Measurements from ENCODE around the gene TNC.

The TNC gene

DNA sequence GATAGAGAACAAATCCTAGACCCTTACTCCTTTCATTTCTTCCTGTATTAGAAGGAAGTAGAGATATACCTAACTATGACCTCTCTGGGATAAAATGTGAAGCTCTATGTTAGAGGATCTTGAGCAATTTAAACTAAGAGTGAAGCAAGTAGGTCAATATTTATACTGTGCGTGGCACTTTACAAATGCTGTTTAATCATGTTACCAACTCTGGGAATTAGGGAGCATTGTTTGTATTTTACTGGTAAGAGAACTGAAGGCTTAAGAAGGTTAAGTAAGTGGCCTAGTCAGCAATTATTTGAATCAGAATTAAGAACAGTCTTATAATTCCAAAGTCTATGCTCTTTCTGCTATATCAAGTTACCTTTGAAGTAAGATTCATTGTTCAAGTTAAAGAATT, 12.0 kb downstream of the TNC start:
- Histone ChIP-seq H3K27me3 (replicated peaks; ENCODE audit: insufficient read depth, low read length) (no peaks in the 10 kb centered on the region), H3K79me2 (ENCODE audit: low read length) (no peaks in the 10 kb centered on the region), H3K9ac (ENCODE audit: low read length) (no peak overlapping the region), H3K4me1 (ENCODE audit: low read length) (no peaks in the 10 kb centered on the region), H3K27ac (ENCODE audit: low read length) (no peak overlapping the region), H3F3A (ENCODE audit: insufficient read depth, low read length) (no peaks in the 10 kb centered on the region), H3K36me3 (replicated peaks; ENCODE audit: insufficient read depth, low read length) (no peaks in the 10 kb centered on the region), H3K9me3 (replicated peaks; ENCODE audit: insufficient read depth, low read length) (no peaks in the 10 kb centered on the region), H3K4me3 (ENCODE audit: low read length) (no peak overlapping the region), H3K4me2 (ENCODE audit: low read depth, low read length) (no peak overlapping the region), H3K9me2 (replicated peaks; ENCODE audit: insufficient read depth, low read length) (no peaks in the 10 kb centered on the region), H2AFZ (ENCODE audit: low read length) (no peak overlapping the region), H4K20me1 (ENCODE audit: insufficient read depth, low read length) (no peaks in the 10 kb centered on the region)
- no peak for DNase-seq
- TF ChIP-seq EZH2phosphoT487 (IDR thresholded peaks at IDR 0.05; ENCODE audit: low read length) (no peak), CTCF (IDR thresholded peaks at IDR 0.05; ENCODE audit: low read length) (no peak), EZH2 (optimal IDR thresholded peaks at IDR 0.05; ENCODE audit: low read depth, low read length) (no peak)

GRCh38 chr9:115104908-115105307, 13.0 kb downstream of the TNC start:
- no peaks in the 10 kb centered on the region for H3K9me2 ChIP-seq (replicated peaks; ENCODE audit: insufficient read depth, low read length)
- no peaks in the 10 kb centered on the region for H4K20me1 ChIP-seq (ENCODE audit: insufficient read depth, low read length)
- no peaks in the 10 kb centered on the region for H3K27me3 ChIP-seq (replicated peaks; ENCODE audit: insufficient read depth, low read length)
- TF ChIP-seq EZH2 (optimal IDR thresholded peaks at IDR 0.05; ENCODE audit: low read depth, low read length) (no peak), CTCF (IDR thresholded peaks at IDR 0.05; ENCODE audit: low read length) (no peak), EZH2phosphoT487 (IDR thresholded peaks at IDR 0.05; ENCODE audit: low read length) (no peak)
- H3K36me3 ChIP-seq (replicated peaks; ENCODE audit: insufficient read depth, low read length): no peaks in the 10 kb centered on the region
- no peaks in the 10 kb centered on the region for H3K4me1 ChIP-seq (ENCODE audit: low read length)
- no peak overlapping the region for H3K27ac ChIP-seq (ENCODE audit: low read length)
- DNase-seq: no peak
- no peaks in the 10 kb centered on the region for H3K79me2 ChIP-seq (ENCODE audit: low read length)
- no peaks in the 10 kb centered on the region for H3F3A ChIP-seq (ENCODE audit: insufficient read depth, low read length)
- no peaks in the 10 kb centered on the region for H3K9me3 ChIP-seq (replicated peaks; ENCODE audit: insufficient read depth, low read length)
- H3K4me3 ChIP-seq (ENCODE audit: low read length): no peak overlapping the region
- H2AFZ ChIP-seq (ENCODE audit: low read length): no peak overlapping the region
- H3K9ac ChIP-seq (ENCODE audit: low read length): no peak overlapping the region
- H3K4me2 ChIP-seq (ENCODE audit: low read depth, low read length): no peak overlapping the region

- H3F3A ChIP-seq (ENCODE audit: insufficient read depth, low read length): no peaks in the 10 kb centered on the region
- DNase-seq: no peak
- no peaks in the 10 kb centered on the region for H3K36me3 ChIP-seq (replicated peaks; ENCODE audit: insufficient read depth, low read length)
- no peaks in the 10 kb centered on the region for H4K20me1 ChIP-seq (ENCODE audit: insufficient read depth, low read length)
- H3K4me3 ChIP-seq (ENCODE audit: low read length): no peak overlapping the region
- no peaks in the 10 kb centered on the region for H3K4me1 ChIP-seq (ENCODE audit: low read length)
- H3K9ac ChIP-seq (ENCODE audit: low read length): no peak overlapping the region
- no peak overlapping the region for H3K27ac ChIP-seq (ENCODE audit: low read length)
- no peaks in the 10 kb centered on the region for H3K9me3 ChIP-seq (replicated peaks; ENCODE audit: insufficient read depth, low read length)
- H3K4me2 ChIP-seq (ENCODE audit: low read depth, low read length): no peak overlapping the region
- TF ChIP-seq EZH2 (optimal IDR thresholded peaks at IDR 0.05; ENCODE audit: low read depth, low read length): no peak
- no peak for TF ChIP-seq EZH2phosphoT487 (IDR thresholded peaks at IDR 0.05; ENCODE audit: low read length)
- no peak for TF ChIP-seq CTCF (IDR thresholded peaks at IDR 0.05; ENCODE audit: low read length)
- no peaks in the 10 kb centered on the region for H3K79me2 ChIP-seq (ENCODE audit: low read length)
- H2AFZ ChIP-seq (ENCODE audit: low read length): no peak overlapping the region
- H3K27me3 ChIP-seq (replicated peaks; ENCODE audit: insufficient read depth, low read length): no peaks in the 10 kb centered on the region
- no peaks in the 10 kb centered on the region for H3K9me2 ChIP-seq (replicated peaks; ENCODE audit: insufficient read depth, low read length)
Measured at GRCh38 chr9:115103746-115104477, 14.0 kb downstream of the TNC start.
